Fibroblast of lung (primary cell): Measurements from ENCODE around the gene ATP2B2. TPM values are rescaled to one million over a fixed set of nuclear protein-coding genes. Genes with fewer than 3 reads are reported as not detected.

ENCODE experiments used
- DNase-seq, 2 donors: peaks; one replicate each; pipeline versions ENCODE4 v3.0.0 to v3.0.0-alpha.2; 2010; ENCODE audit warnings: low read depth in 2 of 2
- H2AFZ ChIP-seq: 2 replicates; pipeline ENCODE4 v1.5.1; 2012; ENCODE audit warnings: low read length, control low read depth, inconsistent platforms
- H3K27ac ChIP-seq: 2 replicates; pipeline ENCODE4 v1.5.1; 2011; ENCODE audit warnings: low read length, control low read depth; ENCODE audit not compliant: insufficient read depth
- H3K27me3 ChIP-seq: 2 replicates; pipeline ENCODE4 v1.5.1; 2011; ENCODE audit warnings: mild to moderate bottlenecking, low read length; ENCODE audit not compliant: control insufficient read depth, insufficient read depth
- H3K36me3 ChIP-seq: 2 replicates; pipeline ENCODE4 v1.5.1; 2011; ENCODE audit warnings: low read length; ENCODE audit not compliant: control insufficient read depth, insufficient read depth
- H3K4me1 ChIP-seq: 2 replicates; pipeline ENCODE4 v1.5.1; 2011; ENCODE audit warnings: low read length; ENCODE audit not compliant: control insufficient read depth, insufficient read depth; ENCODE audit errors: extremely low read depth
- H3K4me2 ChIP-seq: 2 replicates; pipeline ENCODE4 v1.5.1; 2011; ENCODE audit warnings: low read length, control low read depth; ENCODE audit not compliant: insufficient read depth; ENCODE audit errors: extremely low read depth
- H3K4me3 ChIP-seq, 4 experiments: fragments of 200-600 bp in 1 of 4; sonication (generic) in 1 of 4; replicated peaks in 1 of 4; 2 replicates each; pipeline ENCODE4 v1.5.1; 2011 to 2016; ENCODE audit warnings: low read length in 4 of 4, low read depth in 3 of 4, mild to moderate bottlenecking in 3 of 4, control low read depth in 2 of 4, inconsistent platforms in 1 of 4, mixed read lengths in 1 of 4; ENCODE audit not compliant: insufficient read depth in 1 of 4; ENCODE audit errors: control extremely low read depth in 1 of 4
- H3K79me2 ChIP-seq: 2 replicates; pipeline ENCODE4 v1.5.1; 2012; ENCODE audit warnings: mild to moderate bottlenecking, low read length, inconsistent platforms; ENCODE audit not compliant: control insufficient read depth, insufficient read depth
- H3K9ac ChIP-seq: 2 replicates; pipeline ENCODE4 v1.5.1; 2011; ENCODE audit warnings: mild to moderate bottlenecking, low read length, control low read depth; ENCODE audit not compliant: insufficient read depth
- H3K9me3 ChIP-seq: 2 replicates; pipeline ENCODE4 v1.5.1; 2012; ENCODE audit warnings: low read depth, low read length; ENCODE audit not compliant: control insufficient read depth, insufficient read depth
- H4K20me1 ChIP-seq: 2 replicates; pipeline ENCODE4 v1.5.1; 2011; ENCODE audit warnings: low read length; ENCODE audit not compliant: control insufficient read depth, insufficient read depth; ENCODE audit errors: extremely low read depth
- CTCF ChIP-seq, 2 donors: IDR thresholded peaks in 1 of 2; conservative IDR thresholded peaks in 1 of 2; 1 replicate in 1 of 2; 2 replicates in 1 of 2; pipeline ENCODE4 v1.5.1; 2011 to 2012; ENCODE audit warnings: low read length in 2 of 2, control low read depth in 1 of 2, inconsistent platforms in 1 of 2, low read depth in 1 of 2, mild to moderate bottlenecking in 1 of 2
- EZH2 ChIP-seq: IDR thresholded peaks from 2 replicates; pipeline ENCODE4 v1.5.1; 2012; ENCODE audit warnings: low read length, control low read depth, mild to moderate bottlenecking; ENCODE audit errors: missing control alignments
- polyA plus RNA-seq, 2 donors: library from polyadenylated mRNA; depleted of rRNA in 1 of 2; stranded (reverse) in 1 of 2; unstranded in 1 of 2; fragments of >200 nt; gene quantifications; 2 replicates each; pipeline ENCODE4 v1.2.1, GENCODE V29; 2011 to 2012; ENCODE audit warnings: missing spikeins in 1 of 2
- total RNA-seq: library from RNA; depleted of rRNA; stranded (reverse); fragments of >200 nt; gene quantifications from 2 replicates; pipeline ENCODE4 v1.2.1, GENCODE V29; 2014

ATP2B2 gene
- total and polyA plus RNA-seq, 2 donors (not counting 1 experiment from before 2014, with no cell fraction given), result not detected

- no peaks in the 10 kb centered on the region for H3K4me1 ChIP-seq
- no peak overlapping the region for H3K4me2 ChIP-seq
- no peak overlapping the region for H3K4me3 ChIP-seq
- H4K20me1 ChIP-seq, result no peaks in the 10 kb centered on the region
- TF ChIP-seq EZH2 (no peak), CTCF (conservative IDR thresholded peaks at IDR 0.05 in 1 of 2, IDR thresholded peaks at IDR 0.05 in 1 of 2; ENCODE audit: low read depth in 1 of 2, low read length in 2 of 2) (no peak)
- H3K36me3 ChIP-seq, result no peaks in the 10 kb centered on the region
- peak in 1 of 2 donors; percentile 12 for DNase-seq
- no peaks in the 10 kb centered on the region for H3K79me2 ChIP-seq
- H3K27me3 ChIP-seq, result no peaks in the 10 kb centered on the region
- H3K9me3 ChIP-seq, result no peaks in the 10 kb centered on the region
- no peak overlapping the region for H2AFZ ChIP-seq
- no peak overlapping the region for H3K27ac ChIP-seq
- no peak overlapping the region for H3K9ac ChIP-seq
These were observed 43.6 kb upstream of the ATP2B2 start for GRCh38 chr3:10548992-10549391.

GRCh38 chr3:10547841-10548783 is 42.7 kb upstream of the ATP2B2 start:
- Histone ChIP-seq H4K20me1 (no peaks in the 10 kb centered on the region), H3K4me2 (no peak overlapping the region), H3K9me3 (no peaks in the 10 kb centered on the region), H3K4me1 (no peaks in the 10 kb centered on the region), H3K27ac (no peak overlapping the region), H2AFZ (no peak overlapping the region), H3K36me3 (no peaks in the 10 kb centered on the region), H3K4me3 (no peak overlapping the region), H3K27me3 (no peaks in the 10 kb centered on the region), H3K79me2 (no peaks in the 10 kb centered on the region), H3K9ac (no peak overlapping the region)
- no peak for DNase-seq
- TF ChIP-seq EZH2 (no peak), CTCF (conservative IDR thresholded peaks at IDR 0.05 in 1 of 2, IDR thresholded peaks at IDR 0.05 in 1 of 2; ENCODE audit: low read depth in 1 of 2, low read length in 2 of 2) (no peak)

GRCh38 chr3:10547413-10547812 is 42.0 kb upstream of the ATP2B2 start:
- H3K4me3 ChIP-seq, result no peak overlapping the region
- no peaks in the 10 kb centered on the region for H3K4me1 ChIP-seq
- H3K36me3 ChIP-seq, result no peaks in the 10 kb centered on the region
- no peak for TF ChIP-seq CTCF (conservative IDR thresholded peaks at IDR 0.05 in 1 of 2, IDR thresholded peaks at IDR 0.05 in 1 of 2; ENCODE audit: low read depth in 1 of 2, low read length in 2 of 2)
- no peak for TF ChIP-seq EZH2
- H3K9ac ChIP-seq, result no peak overlapping the region
- no peak for DNase-seq
- no peaks in the 10 kb centered on the region for H3K79me2 ChIP-seq
- H3K27ac ChIP-seq, result no peak overlapping the region
- H3K9me3 ChIP-seq, result no peaks in the 10 kb centered on the region
- no peak overlapping the region for H3K4me2 ChIP-seq
- H4K20me1 ChIP-seq, result no peaks in the 10 kb centered on the region
- H3K27me3 ChIP-seq, result no peaks in the 10 kb centered on the region
- no peak overlapping the region for H2AFZ ChIP-seq
